ENCODE measurements around the gene RPL13.

DNA sequence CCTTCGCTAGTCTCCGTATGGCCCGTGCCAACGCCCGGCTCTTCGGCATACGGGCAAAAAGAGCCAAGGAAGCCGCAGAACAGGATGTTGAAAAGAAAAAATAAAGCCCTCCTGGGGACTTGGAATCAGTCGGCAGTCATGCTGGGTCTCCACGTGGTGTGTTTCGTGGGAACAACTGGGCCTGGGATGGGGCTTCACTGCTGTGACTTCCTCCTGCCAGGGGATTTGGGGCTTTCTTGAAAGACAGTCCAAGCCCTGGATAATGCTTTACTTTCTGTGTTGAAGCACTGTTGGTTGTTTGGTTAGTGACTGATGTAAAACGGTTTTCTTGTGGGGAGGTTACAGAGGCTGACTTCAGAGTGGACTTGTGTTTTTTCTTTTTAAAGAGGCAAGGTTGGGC lies 2.5 kb downstream of the RPL13 start:
- TF ChIP-seq EZH2 (optimal IDR thresholded peaks at IDR 0.05; ENCODE audit: low read depth, low read length) = no peak
- TF ChIP-seq, protein P1, sequence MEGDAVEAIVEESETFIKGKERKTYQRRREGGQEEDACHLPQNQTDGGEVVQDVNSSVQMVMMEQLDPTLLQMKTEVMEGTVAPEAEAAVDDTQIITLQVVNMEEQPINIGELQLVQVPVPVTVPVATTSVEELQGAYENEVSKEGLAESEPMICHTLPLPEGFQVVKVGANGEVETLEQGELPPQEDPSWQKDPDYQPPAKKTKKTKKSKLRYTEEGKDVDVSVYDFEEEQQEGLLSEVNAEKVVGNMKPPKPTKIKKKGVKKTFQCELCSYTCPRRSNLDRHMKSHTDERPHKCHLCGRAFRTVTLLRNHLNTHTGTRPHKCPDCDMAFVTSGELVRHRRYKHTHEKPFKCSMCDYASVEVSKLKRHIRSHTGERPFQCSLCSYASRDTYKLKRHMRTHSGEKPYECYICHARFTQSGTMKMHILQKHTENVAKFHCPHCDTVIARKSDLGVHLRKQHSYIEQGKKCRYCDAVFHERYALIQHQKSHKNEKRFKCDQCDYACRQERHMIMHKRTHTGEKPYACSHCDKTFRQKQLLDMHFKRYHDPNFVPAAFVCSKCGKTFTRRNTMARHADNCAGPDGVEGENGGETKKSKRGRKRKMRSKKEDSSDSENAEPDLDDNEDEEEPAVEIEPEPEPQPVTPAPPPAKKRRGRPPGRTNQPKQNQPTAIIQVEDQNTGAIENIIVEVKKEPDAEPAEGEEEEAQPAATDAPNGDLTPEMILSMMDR (IDR thresholded peaks at IDR 0.05; ENCODE audit: low read length) = no peak
- TF ChIP-seq EZH2phosphoT487 (IDR thresholded peaks at IDR 0.05; ENCODE audit: low read length) = no peak

Data from MM.1S (cell line).